SK-N-SH (cell line): ENCODE measurements around the gene OR52M1.

ENCODE experiments used
- EP300 ChIP-seq, 2 experiments: IDR thresholded peaks; 2 replicates each; pipeline versions ENCODE4 v1.4.0 to v1.6.1; 2012; ENCODE audit warnings: borderline replicate concordance in 1 of 2, low read depth in 1 of 2, low read length in 1 of 2
- FOXJ3 ChIP-seq: sonication (generic); formaldehyde crosslinking; IDR thresholded peaks from 2 replicates; pipeline ENCODE4 v1.5.1; 2020; ENCODE audit warnings: mild to moderate bottlenecking, missing genetic modification reagents
- JUND ChIP-seq: IDR thresholded peaks from 2 replicates; pipeline ENCODE4 v1.4.0; 2012
- MXI1 ChIP-seq: IDR thresholded peaks from 2 replicates; pipeline ENCODE4 v1.6.1; 2012; ENCODE audit warnings: mild to moderate bottlenecking, low read depth, low read length, improper control_type of control experiment
- SIN3A ChIP-seq: IDR thresholded peaks from 2 replicates; pipeline ENCODE4 v1.6.1; 2012; ENCODE audit warnings: low read depth, mild to moderate bottlenecking, low read length, moderate library complexity, borderline replicate concordance
- USF1 ChIP-seq: IDR thresholded peaks from 2 replicates; pipeline ENCODE4 v1.4.0; 2012; ENCODE audit warnings: low read depth, borderline replicate concordance
- YY1 ChIP-seq: IDR thresholded peaks from 2 replicates; pipeline ENCODE4 v1.4.0; 2012; ENCODE audit warnings: low read depth, mild to moderate bottlenecking
- TF ChIP-seq, protein P1 (sequence below): fragments of 200-600 bp; sonication (generic); IDR thresholded peaks from 2 replicates; pipeline ENCODE4 v1.6.1; 2017; ENCODE audit warnings: antibody characterized with exemption, mild to moderate bottlenecking, moderate library complexity
- TF ChIP-seq, protein P2 (sequence below): IDR thresholded peaks from 2 replicates; pipeline ENCODE4 v1.4.0; 2012; ENCODE audit warnings: low read depth

DNA sequence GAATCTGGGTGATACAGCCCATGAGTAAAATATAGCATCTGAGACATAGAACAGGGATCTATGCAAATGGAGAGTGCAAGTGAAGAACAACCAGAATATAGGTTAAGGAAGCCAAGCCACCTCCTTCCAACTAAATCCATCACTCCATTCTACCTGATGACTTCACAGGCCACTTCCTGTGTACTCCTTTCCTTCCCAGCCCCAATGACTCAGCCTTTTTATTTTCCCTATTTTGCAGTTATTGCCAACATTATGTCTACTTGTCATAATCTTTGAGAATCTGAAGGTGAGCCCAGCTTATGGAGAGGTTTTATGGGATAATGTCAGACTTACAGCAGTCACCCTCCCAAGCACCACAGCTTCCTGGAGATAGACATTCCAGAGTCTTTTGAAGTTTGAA is 1.4 kb upstream of the OR52M1 start:
- no peak for TF ChIP-seq YY1
- TF ChIP-seq USF1 = no peak
- TF ChIP-seq EP300 (IDR thresholded peaks at IDR 0.05; ENCODE audit: borderline replicate concordance in 1 of 2, low read depth in 1 of 2, low read length in 1 of 2) = no peak
- TF ChIP-seq, protein P1, sequence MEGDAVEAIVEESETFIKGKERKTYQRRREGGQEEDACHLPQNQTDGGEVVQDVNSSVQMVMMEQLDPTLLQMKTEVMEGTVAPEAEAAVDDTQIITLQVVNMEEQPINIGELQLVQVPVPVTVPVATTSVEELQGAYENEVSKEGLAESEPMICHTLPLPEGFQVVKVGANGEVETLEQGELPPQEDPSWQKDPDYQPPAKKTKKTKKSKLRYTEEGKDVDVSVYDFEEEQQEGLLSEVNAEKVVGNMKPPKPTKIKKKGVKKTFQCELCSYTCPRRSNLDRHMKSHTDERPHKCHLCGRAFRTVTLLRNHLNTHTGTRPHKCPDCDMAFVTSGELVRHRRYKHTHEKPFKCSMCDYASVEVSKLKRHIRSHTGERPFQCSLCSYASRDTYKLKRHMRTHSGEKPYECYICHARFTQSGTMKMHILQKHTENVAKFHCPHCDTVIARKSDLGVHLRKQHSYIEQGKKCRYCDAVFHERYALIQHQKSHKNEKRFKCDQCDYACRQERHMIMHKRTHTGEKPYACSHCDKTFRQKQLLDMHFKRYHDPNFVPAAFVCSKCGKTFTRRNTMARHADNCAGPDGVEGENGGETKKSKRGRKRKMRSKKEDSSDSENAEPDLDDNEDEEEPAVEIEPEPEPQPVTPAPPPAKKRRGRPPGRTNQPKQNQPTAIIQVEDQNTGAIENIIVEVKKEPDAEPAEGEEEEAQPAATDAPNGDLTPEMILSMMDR = no peak
- no peak for TF ChIP-seq SIN3A
- TF ChIP-seq, protein P2, sequence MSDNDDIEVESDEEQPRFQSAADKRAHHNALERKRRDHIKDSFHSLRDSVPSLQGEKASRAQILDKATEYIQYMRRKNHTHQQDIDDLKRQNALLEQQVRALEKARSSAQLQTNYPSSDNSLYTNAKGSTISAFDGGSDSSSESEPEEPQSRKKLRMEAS = no peak
- no peak for TF ChIP-seq MXI1
- no peak for TF ChIP-seq FOXJ3 (CRISPR knock-in tag)
- TF ChIP-seq JUND = no peak
